Measurements from ENCODE around the gene FREM1.

The FREM1 gene

GRCh38 chr9:14906000-14906399 lies 4.2 kb downstream of the FREM1 start:
- no peaks in the 10 kb centered on the region for H3K27me3 ChIP-seq (ENCODE audit: insufficient read depth, insufficient read length)
- H3K9me3 ChIP-seq (ENCODE audit: insufficient read depth, low read length): no peaks in the 10 kb centered on the region
- H3K36me3 ChIP-seq (ENCODE audit: insufficient read depth, insufficient read length, low read length): no peaks in the 10 kb centered on the region
- H3K9ac ChIP-seq (ENCODE audit: insufficient read length, low read depth): no peak overlapping the region
- DNase-seq (ENCODE audit: low read depth, low spot score): no peak
- no peak overlapping the region for H3K4me3 ChIP-seq (ENCODE audit: insufficient read length, low read depth)
- no peak for TF ChIP-seq YY1 (IDR thresholded peaks at IDR 0.05; ENCODE audit: insufficient read depth, insufficient read length)
- no peak for TF ChIP-seq ZNF274 (IDR thresholded peaks at IDR 0.05; ENCODE audit: low read depth, low read length)
- TF ChIP-seq SUZ12 (IDR thresholded peaks at IDR 0.05; ENCODE audit: extremely low read depth, insufficient read depth, insufficient read length): no peak
- H3K4me1 ChIP-seq (ENCODE audit: insufficient read depth, insufficient read length): peaks cover 7% of the 10 kb centered on the region

- peaks cover 3% of the 10 kb centered on the region for H3K4me1 ChIP-seq (ENCODE audit: insufficient read depth, insufficient read length)
- no peaks in the 10 kb centered on the region for H3K9me3 ChIP-seq (ENCODE audit: insufficient read depth, low read length)
Measured at GRCh38 chr9:14903040-14903439, 7.2 kb downstream of the FREM1 start.

GRCh38 chr9:14902561-14902960 lies 7.7 kb downstream of the FREM1 start:
- H3K27me3 ChIP-seq (ENCODE audit: insufficient read depth, insufficient read length): no peaks in the 10 kb centered on the region
- H3K9ac ChIP-seq (ENCODE audit: insufficient read length, low read depth): no peak overlapping the region
- no peak for TF ChIP-seq SUZ12 (IDR thresholded peaks at IDR 0.05; ENCODE audit: extremely low read depth, insufficient read depth, insufficient read length)
- TF ChIP-seq ZNF274 (IDR thresholded peaks at IDR 0.05; ENCODE audit: low read depth, low read length): no peak
- no peak for TF ChIP-seq YY1 (IDR thresholded peaks at IDR 0.05; ENCODE audit: insufficient read depth, insufficient read length)
- DNase-seq (ENCODE audit: low read depth, low spot score): no peak
- no peaks in the 10 kb centered on the region for H3K36me3 ChIP-seq (ENCODE audit: insufficient read depth, insufficient read length, low read length)
- no peak overlapping the region for H3K4me3 ChIP-seq (ENCODE audit: insufficient read length, low read depth)
- no peaks in the 10 kb centered on the region for H3K9me3 ChIP-seq (ENCODE audit: insufficient read depth, low read length)
- H3K4me1 ChIP-seq (ENCODE audit: insufficient read depth, insufficient read length): peaks cover 3% of the 10 kb centered on the region

More at GRCh38 chr9:14903040-14903439, 7.2 kb downstream of the FREM1 start:
- Histone ChIP-seq H3K27me3 (ENCODE audit: insufficient read depth, insufficient read length) (no peaks in the 10 kb centered on the region), H3K4me3 (ENCODE audit: insufficient read length, low read depth) (no peak overlapping the region), H3K36me3 (ENCODE audit: insufficient read depth, insufficient read length, low read length) (no peaks in the 10 kb centered on the region), H3K9ac (ENCODE audit: insufficient read length, low read depth) (no peak overlapping the region)
- no peak for TF ChIP-seq YY1 (IDR thresholded peaks at IDR 0.05; ENCODE audit: insufficient read depth, insufficient read length)
- no peak for DNase-seq (ENCODE audit: low read depth, low spot score)

GRCh38 chr9:14899815-14900193 lies 10.4 kb downstream of the FREM1 start:
- Histone ChIP-seq H3K27me3 (ENCODE audit: insufficient read depth, insufficient read length) (no peaks in the 10 kb centered on the region), H3K4me1 (ENCODE audit: insufficient read depth, insufficient read length) (no peaks in the 10 kb centered on the region), H3K9me3 (ENCODE audit: insufficient read depth, low read length) (peaks cover 8% of the 10 kb centered on the region), H3K9ac (ENCODE audit: insufficient read length, low read depth) (no peak overlapping the region), H3K36me3 (ENCODE audit: insufficient read depth, insufficient read length, low read length) (no peaks in the 10 kb centered on the region), H3K4me3 (ENCODE audit: insufficient read length, low read depth) (no peak overlapping the region)
- TF ChIP-seq SUZ12 (IDR thresholded peaks at IDR 0.05; ENCODE audit: extremely low read depth, insufficient read depth, insufficient read length): no peak
- no peak for TF ChIP-seq ZNF274 (IDR thresholded peaks at IDR 0.05; ENCODE audit: low read depth, low read length)
- no peak for DNase-seq (ENCODE audit: low read depth, low spot score)

GRCh38 chr9:14899042-14899814 lies 11.0 kb downstream of the FREM1 start:
- Histone ChIP-seq H3K9ac (ENCODE audit: insufficient read length, low read depth) (no peak overlapping the region), H3K4me3 (ENCODE audit: insufficient read length, low read depth) (no peak overlapping the region), H3K27me3 (ENCODE audit: insufficient read depth, insufficient read length) (no peaks in the 10 kb centered on the region), H3K9me3 (ENCODE audit: insufficient read depth, low read length) (peaks cover 13% of the 10 kb centered on the region), H3K4me1 (ENCODE audit: insufficient read depth, insufficient read length) (no peaks in the 10 kb centered on the region), H3K36me3 (ENCODE audit: insufficient read depth, insufficient read length, low read length) (no peaks in the 10 kb centered on the region)
- TF ChIP-seq SUZ12 (IDR thresholded peaks at IDR 0.05; ENCODE audit: extremely low read depth, insufficient read depth, insufficient read length): no peak
- TF ChIP-seq ZNF274 (IDR thresholded peaks at IDR 0.05; ENCODE audit: low read depth, low read length): no peak
- TF ChIP-seq YY1 (IDR thresholded peaks at IDR 0.05; ENCODE audit: insufficient read depth, insufficient read length): no peak
- no peak for DNase-seq (ENCODE audit: low read depth, low spot score)

- Histone ChIP-seq H3K27me3 (ENCODE audit: insufficient read depth, insufficient read length) (no peaks in the 10 kb centered on the region), H3K9ac (ENCODE audit: insufficient read length, low read depth) (no peak overlapping the region), H3K4me1 (ENCODE audit: insufficient read depth, insufficient read length) (no peaks in the 10 kb centered on the region), H3K36me3 (ENCODE audit: insufficient read depth, insufficient read length, low read length) (no peaks in the 10 kb centered on the region), H3K9me3 (ENCODE audit: insufficient read depth, low read length) (peaks cover 23% of the 10 kb centered on the region), H3K4me3 (ENCODE audit: insufficient read length, low read depth) (no peak overlapping the region)
- TF ChIP-seq ZNF274 (IDR thresholded peaks at IDR 0.05; ENCODE audit: low read depth, low read length): no peak
- no peak for TF ChIP-seq SUZ12 (IDR thresholded peaks at IDR 0.05; ENCODE audit: extremely low read depth, insufficient read depth, insufficient read length)
- DNase-seq (ENCODE audit: low read depth, low spot score): no peak
Measured at GRCh38 chr9:14895806-14896205, 14.4 kb downstream of the FREM1 start.

GRCh38 chr9:14893280-14893679 lies 16.9 kb downstream of the FREM1 start:
- Histone ChIP-seq H3K9me3 (ENCODE audit: insufficient read depth, low read length) (peaks cover 23% of the 10 kb centered on the region), H3K4me1 (ENCODE audit: insufficient read depth, insufficient read length) (no peaks in the 10 kb centered on the region), H3K27me3 (ENCODE audit: insufficient read depth, insufficient read length) (no peaks in the 10 kb centered on the region), H3K36me3 (ENCODE audit: insufficient read depth, insufficient read length, low read length) (no peaks in the 10 kb centered on the region), H3K9ac (ENCODE audit: insufficient read length, low read depth) (no peak overlapping the region), H3K4me3 (ENCODE audit: insufficient read length, low read depth) (no peak overlapping the region)
- TF ChIP-seq ZNF274 (IDR thresholded peaks at IDR 0.05; ENCODE audit: low read depth, low read length): no peak
- no peak for TF ChIP-seq YY1 (IDR thresholded peaks at IDR 0.05; ENCODE audit: insufficient read depth, insufficient read length)
- no peak for TF ChIP-seq SUZ12 (IDR thresholded peaks at IDR 0.05; ENCODE audit: extremely low read depth, insufficient read depth, insufficient read length)
- DNase-seq (ENCODE audit: low read depth, low spot score): no peak

Data from NT2/D1 (cell line).